ENCODE data around the gene PPM1L. TPM values are rescaled to one million over a fixed set of nuclear protein-coding genes. Genes with fewer than 3 reads are reported as not detected.

Gene PPM1L
- total RNA-seq, 2 donors from 2014 or later = 7.6 to 13.7 TPM

DNA sequence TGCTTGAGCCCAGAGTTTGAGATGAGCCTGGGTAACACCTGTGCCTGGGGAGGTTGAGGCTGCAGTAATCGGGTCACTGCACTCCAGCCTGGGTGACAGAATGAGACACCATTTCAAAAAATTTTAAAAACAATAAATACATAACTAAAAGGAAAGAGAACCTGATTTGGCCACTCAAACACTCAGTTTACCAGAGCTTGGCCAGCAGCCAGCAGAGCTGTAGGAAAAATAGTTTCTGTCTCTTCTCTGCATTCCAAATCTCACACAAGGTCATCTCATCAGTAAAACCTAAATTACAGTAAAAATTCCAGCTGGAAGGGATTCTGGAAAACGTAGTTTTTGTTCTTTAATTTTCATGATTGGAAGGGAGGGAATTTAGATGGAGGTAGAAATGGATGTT lies 7.8 kb upstream of the PPM1L start:
- no peak overlapping the region for H3K4me3 ChIP-seq
- H3K4me1 ChIP-seq = peaks cover 31% of the 10 kb centered on the region
- intact Hi-C loops (cut with DNase I) = no loop called here
- ATAC-seq (no peak), DNase-seq (peak in 2 of 4 donors; percentile 11 to 13)
- no peaks in the 10 kb centered on the region for H3K36me3 ChIP-seq (replicated peaks in 1 of 2; ENCODE audit: insufficient read depth in 1 of 2, low read depth in 2 of 2)
- TF ChIP-seq POLR2A (IDR thresholded peaks at IDR 0.05) (no peak), CTCF (IDR thresholded peaks at IDR 0.05) (no peak)
- 52 to 59% methylated on average over 2 of the region's 2 CpGs for WGBS, 2 donors
- no peak overlapping the region for H3K27ac ChIP-seq
- H3K27me3 ChIP-seq = no peaks in the 10 kb centered on the region
- H3K9me3 ChIP-seq = no peaks in the 10 kb centered on the region

- Histone ChIP-seq H3K4me3 (no peak overlapping the region), H3K4me1 (peaks cover 37% of the 10 kb centered on the region), H3K27me3 (no peaks in the 10 kb centered on the region), H3K9me3 (no peaks in the 10 kb centered on the region), H3K36me3 (replicated peaks in 1 of 2; ENCODE audit: insufficient read depth in 1 of 2, low read depth in 2 of 2) (no peaks in the 10 kb centered on the region), H3K27ac (no peak overlapping the region)
- WGBS, 2 donors = 37% methylated on average over 1 of the region's 1 CpG
- TF ChIP-seq CTCF (IDR thresholded peaks at IDR 0.05) (no peak), POLR2A (IDR thresholded peaks at IDR 0.05) (no peak)
- ATAC-seq = no peak
- DNase-seq = no peak
- intact Hi-C loops (cut with DNase I) = no loop called here
These were observed 7.2 kb upstream of the PPM1L start for GRCh38 chr3:160748787-160749186.

DNA sequence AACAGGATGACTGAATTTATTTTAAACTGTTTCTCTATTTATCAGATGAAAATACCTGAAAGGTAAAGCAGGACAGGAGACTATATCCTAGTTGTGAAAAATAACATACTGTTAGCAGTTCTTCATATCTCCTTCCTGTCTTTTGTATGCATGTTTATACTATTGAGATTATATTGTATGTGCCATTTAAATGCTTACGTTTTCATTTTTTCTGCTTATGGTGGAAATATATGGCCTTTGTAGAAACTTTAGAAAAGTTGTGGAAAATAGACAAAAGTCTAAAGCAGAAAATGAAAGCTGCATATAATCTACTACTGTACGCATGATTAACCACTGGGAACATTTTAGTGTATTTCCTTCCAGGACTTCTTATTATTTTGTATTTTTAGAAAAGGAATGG lies 2.1 kb upstream of the PPM1L start:
- intact Hi-C loops (cut with DNase I) = no loop called here
- Histone ChIP-seq H3K9me3 (no peaks in the 10 kb centered on the region), H3K27ac (peak overlapping the region; percentile 95 to 99 (median 98)), H3K4me1 (peaks cover 41% of the 10 kb centered on the region), H3K27me3 (no peaks in the 10 kb centered on the region), H3K36me3 (replicated peaks in 1 of 2; ENCODE audit: insufficient read depth in 1 of 2, low read depth in 2 of 2) (no peaks in the 10 kb centered on the region), H3K4me3 (peak overlapping the region in 1 of 2 donors; percentile 89)
- WGBS, 2 donors = 14 to 24% methylated on average over 2 of the region's 2 CpGs
- DNase-seq (no peak), ATAC-seq (no peak)
- no peak for TF ChIP-seq POLR2A (IDR thresholded peaks at IDR 0.05)

DNA sequence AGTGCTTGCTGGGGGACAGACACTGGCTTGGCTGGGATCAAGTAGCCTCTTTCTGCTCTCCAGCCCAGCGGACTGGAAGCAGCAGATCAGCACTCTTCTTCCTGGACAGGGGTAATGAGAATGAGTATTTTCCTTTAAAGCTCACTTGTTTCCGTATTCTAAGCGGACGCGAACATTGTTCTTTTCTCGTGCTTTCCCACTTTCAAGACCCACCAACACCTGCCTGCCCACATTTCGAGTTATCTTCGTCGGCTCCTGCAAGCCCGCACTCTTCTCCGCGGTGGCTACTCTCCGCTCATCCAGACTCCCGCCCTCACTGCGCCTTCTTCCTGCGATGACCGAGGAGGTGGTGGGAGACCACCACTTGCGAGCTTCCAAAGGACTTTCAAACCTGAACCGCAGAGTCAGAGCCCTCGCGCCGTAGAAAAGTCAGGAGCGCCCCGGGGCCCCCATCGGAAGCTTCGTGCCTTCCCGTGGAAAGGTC lies 1.6 kb upstream of the PPM1L start:
- H3K4me3 ChIP-seq = peak overlapping the region; percentile 89
- H3K27ac ChIP-seq = peak overlapping the region; percentile 95 to 99 (median 98)
- ATAC-seq (no peak), DNase-seq (peak; percentile 28 to 42 (median 32))
- peaks cover 41% of the 10 kb centered on the region for H3K4me1 ChIP-seq
- intact Hi-C loops (cut with DNase I) = no loop called here
- WGBS, 2 donors = 0% methylated on average over 20 to 27 of the region's 27 CpGs
- no peaks in the 10 kb centered on the region for H3K9me3 ChIP-seq
- H3K36me3 ChIP-seq (replicated peaks in 1 of 2; ENCODE audit: insufficient read depth in 1 of 2, low read depth in 2 of 2) = no peaks in the 10 kb centered on the region
- TF ChIP-seq POLR2A (IDR thresholded peaks at IDR 0.05) (no peak), CTCF (IDR thresholded peaks at IDR 0.05) (no peak)
- no peaks in the 10 kb centered on the region for H3K27me3 ChIP-seq

DNA sequence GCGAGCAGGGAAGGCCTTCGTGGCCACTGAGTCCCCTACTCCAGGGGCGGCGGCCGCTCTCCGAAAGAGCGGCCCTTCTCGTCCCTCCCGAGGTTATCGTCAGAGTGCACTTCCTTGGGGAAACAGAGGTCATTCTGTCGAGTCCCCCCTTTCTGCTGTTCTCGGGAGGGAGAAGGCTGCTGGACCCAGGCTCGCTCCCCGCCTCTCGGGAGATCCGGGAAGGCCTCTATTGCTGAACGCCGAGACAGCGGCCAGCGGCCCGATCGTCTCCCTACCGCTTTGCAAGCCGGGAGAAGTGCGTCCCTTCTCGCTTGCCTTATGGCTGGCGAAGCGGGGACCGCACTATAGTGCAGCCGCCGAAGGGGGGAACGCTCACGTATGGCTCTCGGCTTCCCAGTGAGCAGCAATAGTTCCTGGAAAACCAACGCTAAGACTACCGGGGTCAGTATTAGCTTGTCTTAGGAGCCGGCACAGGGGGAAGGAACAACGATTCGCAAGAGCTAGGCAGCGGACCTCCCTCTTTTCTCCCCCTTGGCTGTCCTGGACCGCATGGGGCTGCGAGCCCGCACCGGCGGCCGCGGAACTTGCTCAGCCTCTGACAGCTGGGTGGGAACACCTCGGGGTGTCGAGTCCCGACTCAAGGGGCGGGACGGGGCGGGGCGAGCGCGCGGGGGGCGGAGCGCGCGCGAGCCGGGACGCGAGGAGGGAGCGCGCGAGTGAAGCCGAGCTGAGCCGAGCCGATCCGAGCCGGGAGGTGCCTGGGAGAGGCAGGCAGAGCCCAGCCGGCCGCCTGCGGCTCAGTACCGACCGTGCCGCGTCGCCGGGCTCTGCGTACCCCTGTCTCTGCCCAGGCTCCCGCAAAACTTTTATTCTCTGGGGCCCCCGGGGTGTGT lies 930 bp upstream of the PPM1L start:
- H3K27ac ChIP-seq = peak overlapping the region; percentile 95 to 99 (median 98)
- peak; percentile 94 to 96 (median 95) for DNase-seq
- intact Hi-C loops (cut with DNase I) = no loop called here
- H3K9me3 ChIP-seq = no peaks in the 10 kb centered on the region
- peaks cover 45% of the 10 kb centered on the region for H3K4me1 ChIP-seq
- peak overlapping the region; percentile 89 for H3K4me3 ChIP-seq
- H3K27me3 ChIP-seq = no peaks in the 10 kb centered on the region
- H3K36me3 ChIP-seq (replicated peaks in 1 of 2; ENCODE audit: insufficient read depth in 1 of 2, low read depth in 2 of 2) = no peaks in the 10 kb centered on the region
- WGBS, 2 donors = 0% methylated on average over 15 to 81 of the region's 85 CpGs
- TF ChIP-seq POLR2A (IDR thresholded peaks at IDR 0.05) = peak; percentile 90 to 92 (median 92)
- TF ChIP-seq CTCF (IDR thresholded peaks at IDR 0.05) = peak in 1 of 7 experiments; percentile 13
- ATAC-seq = peak; percentile 90
